ENCODE measurements around the gene TTYH3.

TTYH3 gene

DNA sequence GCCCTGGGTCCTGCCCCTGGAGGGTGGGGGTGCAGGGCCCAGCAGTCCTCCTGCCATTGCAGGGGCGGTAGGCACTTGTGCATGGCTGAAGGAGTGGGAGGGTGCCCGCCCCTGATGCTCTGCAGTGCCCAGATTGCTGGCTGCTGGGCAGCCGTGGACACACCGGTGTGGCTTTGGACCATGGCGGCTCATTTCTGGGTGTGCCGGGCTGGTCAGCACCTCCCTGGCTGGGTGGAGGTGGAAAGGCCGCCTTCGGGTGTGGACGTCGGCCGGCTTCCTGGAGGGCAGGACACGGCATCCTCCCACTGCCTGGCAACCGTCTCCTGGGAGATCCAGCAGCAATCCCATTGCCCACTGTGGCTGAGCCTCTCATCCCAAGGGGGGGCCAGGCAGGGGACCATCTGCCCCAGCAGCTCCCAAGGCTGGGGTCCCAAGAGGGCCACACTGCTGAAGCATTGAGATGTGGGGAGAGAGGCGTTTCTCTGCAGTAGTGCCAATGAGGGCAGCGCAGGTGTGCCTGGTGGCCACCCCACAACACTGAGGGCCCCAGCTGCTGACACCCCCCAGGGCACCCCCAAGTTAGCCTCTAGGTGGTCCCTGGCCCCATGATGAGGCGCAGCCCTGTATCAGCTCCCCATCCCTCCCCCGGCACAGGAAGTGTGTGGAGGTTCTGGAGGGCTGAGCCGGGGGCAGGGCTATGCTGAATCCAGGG, 12.9 kb downstream of the TTYH3 start:
- H3K27me3 ChIP-seq (ENCODE audit: control insufficient read depth in 1 of 2, insufficient read depth in 2 of 2, low read length in 2 of 2), result no peaks in the 10 kb centered on the region
- peaks cover 0 to 3% of the 10 kb centered on the region in 2 donors for H3K36me3 ChIP-seq (ENCODE audit: control insufficient read depth in 2 of 2, insufficient read depth in 2 of 2, low read length in 2 of 2)
- peaks cover 29% of the 10 kb centered on the region for H3K4me1 ChIP-seq (ENCODE audit: control insufficient read depth, insufficient read depth, low read length)
- no peak overlapping the region for H3K4me3 ChIP-seq (ENCODE audit: low read length in 2 of 2)
- H3K9ac ChIP-seq (ENCODE audit: low read length in 2 of 2), result no peak overlapping the region
- no peaks in the 10 kb centered on the region for H3K9me3 ChIP-seq (ENCODE audit: control insufficient read depth in 2 of 2, low read length in 2 of 2)
- no peak overlapping the region for H3K27ac ChIP-seq (ENCODE audit: low read length)

GRCh38 chr7:2645274-2645868, 13.6 kb downstream of the TTYH3 start:
- H3K36me3 ChIP-seq (ENCODE audit: control insufficient read depth in 2 of 2, insufficient read depth in 2 of 2, low read length in 2 of 2), result peaks cover 0 to 3% of the 10 kb centered on the region in 2 donors
- no peaks in the 10 kb centered on the region for H3K9me3 ChIP-seq (ENCODE audit: control insufficient read depth in 2 of 2, low read length in 2 of 2)
- H3K27ac ChIP-seq (ENCODE audit: low read length), result no peak overlapping the region
- H3K27me3 ChIP-seq (ENCODE audit: control insufficient read depth in 1 of 2, insufficient read depth in 2 of 2, low read length in 2 of 2), result no peaks in the 10 kb centered on the region
- H3K9ac ChIP-seq (ENCODE audit: low read length in 2 of 2), result peak overlapping the region in 1 of 2 donors; percentile 15
- H3K4me3 ChIP-seq (ENCODE audit: low read length in 2 of 2), result no peak overlapping the region
- peaks cover 22% of the 10 kb centered on the region for H3K4me1 ChIP-seq (ENCODE audit: control insufficient read depth, insufficient read depth, low read length)

DNA sequence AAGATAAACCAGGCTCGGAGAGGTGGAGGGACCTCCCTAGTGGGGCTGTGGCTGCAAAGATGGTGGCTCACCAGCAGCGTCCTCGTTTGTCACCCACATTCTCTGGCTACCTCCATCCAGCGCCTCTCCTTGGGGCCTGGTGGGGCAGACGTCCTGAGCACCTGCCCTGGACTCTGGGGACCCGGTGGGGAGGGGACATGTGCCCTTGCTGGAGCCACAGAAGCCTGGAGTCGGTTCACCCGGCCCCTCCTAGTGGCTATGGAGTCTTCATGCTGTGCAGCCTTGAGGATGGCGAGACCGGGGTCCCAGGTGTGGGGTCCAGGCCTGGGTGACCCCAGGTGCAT, 14.5 kb downstream of the TTYH3 start:
- peaks cover 13% of the 10 kb centered on the region for H3K4me1 ChIP-seq (ENCODE audit: control insufficient read depth, insufficient read depth, low read length)
- H3K27me3 ChIP-seq (ENCODE audit: control insufficient read depth in 1 of 2, insufficient read depth in 2 of 2, low read length in 2 of 2), result no peaks in the 10 kb centered on the region
- no peak overlapping the region for H3K27ac ChIP-seq (ENCODE audit: low read length)
- H3K36me3 ChIP-seq (ENCODE audit: control insufficient read depth in 2 of 2, insufficient read depth in 2 of 2, low read length in 2 of 2), result peaks cover 0 to 3% of the 10 kb centered on the region in 2 donors
- H3K9ac ChIP-seq (ENCODE audit: low read length in 2 of 2), result no peak overlapping the region
- H3K4me3 ChIP-seq (ENCODE audit: low read length in 2 of 2), result no peak overlapping the region
- no peaks in the 10 kb centered on the region for H3K9me3 ChIP-seq (ENCODE audit: control insufficient read depth in 2 of 2, low read length in 2 of 2)

DNA sequence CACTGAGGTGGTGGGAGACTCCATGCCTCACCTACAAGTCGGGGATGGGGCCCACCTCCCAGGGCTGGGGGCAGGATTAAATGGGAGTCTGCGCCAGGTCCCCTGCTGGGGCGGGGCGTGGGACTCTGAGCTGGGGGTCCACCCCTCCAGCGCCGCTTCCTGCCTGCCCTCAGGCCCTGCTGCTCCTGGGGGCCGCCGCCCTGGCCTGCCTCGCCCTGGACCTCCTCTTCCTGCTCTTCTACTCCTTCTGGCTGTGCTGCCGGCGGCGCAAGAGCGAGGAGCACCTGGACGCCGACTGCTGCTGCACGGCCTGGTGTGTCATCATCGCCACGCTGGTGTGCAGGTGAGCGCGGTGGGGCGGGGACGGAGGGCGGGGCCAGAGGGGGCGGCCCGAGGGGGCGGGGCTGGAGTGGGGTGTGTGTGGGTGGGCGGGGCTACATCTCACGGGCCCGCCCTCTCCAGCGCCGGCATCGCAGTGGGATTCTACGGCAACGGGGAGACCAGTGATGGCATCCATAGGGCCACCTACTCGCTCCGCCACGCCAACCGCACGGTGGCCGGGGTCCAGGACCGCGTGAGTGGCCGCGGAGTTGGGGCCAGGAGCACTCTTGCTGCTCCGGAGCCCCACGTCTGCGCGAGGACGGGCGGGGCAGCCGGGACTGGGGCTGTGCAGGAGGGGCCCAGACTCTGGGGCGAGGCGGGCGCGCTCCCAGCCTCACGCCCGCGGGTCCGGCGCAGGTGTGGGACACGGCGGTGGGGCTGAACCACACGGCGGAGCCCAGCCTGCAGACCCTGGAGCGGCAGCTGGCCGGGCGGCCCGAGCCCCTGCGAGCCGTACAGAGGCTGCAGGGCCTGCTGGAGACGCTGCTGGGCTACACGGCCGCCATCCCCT, 15.1 kb downstream of the TTYH3 start:
- H3K27me3 ChIP-seq (ENCODE audit: control insufficient read depth in 1 of 2, insufficient read depth in 2 of 2, low read length in 2 of 2), result no peaks in the 10 kb centered on the region
- H3K4me1 ChIP-seq (ENCODE audit: control insufficient read depth, insufficient read depth, low read length), result peaks cover 7% of the 10 kb centered on the region
- H3K9ac ChIP-seq (ENCODE audit: low read length in 2 of 2), result no peak overlapping the region
- no peak overlapping the region for H3K27ac ChIP-seq (ENCODE audit: low read length)
- H3K9me3 ChIP-seq (ENCODE audit: control insufficient read depth in 2 of 2, low read length in 2 of 2), result no peaks in the 10 kb centered on the region
- no peak overlapping the region for H3K4me3 ChIP-seq (ENCODE audit: low read length in 2 of 2)
- peaks cover 2 to 5% of the 10 kb centered on the region in 2 donors for H3K36me3 ChIP-seq (ENCODE audit: control insufficient read depth in 2 of 2, insufficient read depth in 2 of 2, low read length in 2 of 2)

DNA sequence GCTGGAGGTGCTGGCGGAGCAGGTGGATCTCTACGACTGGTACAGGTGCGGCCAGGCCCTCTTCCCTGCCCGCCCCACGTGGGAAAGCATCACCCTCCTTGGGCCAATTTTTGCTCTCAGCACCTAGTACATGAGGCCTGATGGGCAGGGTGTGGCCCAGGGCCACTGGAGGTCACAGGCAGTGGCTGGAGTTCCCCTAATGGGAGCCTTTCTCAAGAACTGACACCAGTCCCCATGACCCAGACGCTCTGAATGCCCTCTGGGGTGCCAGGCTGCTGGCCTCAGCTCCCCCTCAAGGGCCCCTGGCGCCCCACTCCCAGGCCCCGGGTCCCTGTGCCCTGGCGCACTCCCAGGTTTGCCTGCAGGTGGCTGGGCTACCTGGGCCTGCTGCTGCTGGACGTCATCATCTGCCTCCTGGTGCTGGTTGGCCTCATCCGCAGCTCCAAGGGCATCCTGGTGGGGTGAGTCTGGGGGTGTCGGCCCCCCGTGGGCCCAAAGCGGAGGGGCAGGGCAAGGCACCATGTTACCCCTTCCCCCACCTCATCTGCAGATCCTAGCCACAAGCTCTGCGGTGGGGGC, 15.9 kb downstream of the TTYH3 start:
- Histone ChIP-seq H3K4me3 (ENCODE audit: low read length in 2 of 2) (no peak overlapping the region), H3K27ac (ENCODE audit: low read length) (no peak overlapping the region), H3K4me1 (ENCODE audit: control insufficient read depth, insufficient read depth, low read length) (peaks cover 4% of the 10 kb centered on the region), H3K27me3 (ENCODE audit: control insufficient read depth in 1 of 2, insufficient read depth in 2 of 2, low read length in 2 of 2) (no peaks in the 10 kb centered on the region), H3K36me3 (ENCODE audit: control insufficient read depth in 2 of 2, insufficient read depth in 2 of 2, low read length in 2 of 2) (peaks cover 3 to 6% of the 10 kb centered on the region in 2 donors), H3K9ac (ENCODE audit: low read length in 2 of 2) (no peak overlapping the region), H3K9me3 (ENCODE audit: control insufficient read depth in 2 of 2, low read length in 2 of 2) (no peaks in the 10 kb centered on the region)

- Histone ChIP-seq H3K9ac (ENCODE audit: low read length in 2 of 2) (no peak overlapping the region), H3K27me3 (ENCODE audit: control insufficient read depth in 1 of 2, insufficient read depth in 2 of 2, low read length in 2 of 2) (no peaks in the 10 kb centered on the region), H3K27ac (ENCODE audit: low read length) (no peak overlapping the region), H3K36me3 (ENCODE audit: control insufficient read depth in 2 of 2, insufficient read depth in 2 of 2, low read length in 2 of 2) (peaks cover 3 to 6% of the 10 kb centered on the region in 2 donors), H3K4me3 (ENCODE audit: low read length in 2 of 2) (no peak overlapping the region), H3K9me3 (ENCODE audit: control insufficient read depth in 2 of 2, low read length in 2 of 2) (no peaks in the 10 kb centered on the region), H3K4me1 (ENCODE audit: control insufficient read depth, insufficient read depth, low read length) (peaks cover 4% of the 10 kb centered on the region)
These were observed 17.5 kb downstream of the TTYH3 start for GRCh38 chr7:2649139-2649838.

DNA sequence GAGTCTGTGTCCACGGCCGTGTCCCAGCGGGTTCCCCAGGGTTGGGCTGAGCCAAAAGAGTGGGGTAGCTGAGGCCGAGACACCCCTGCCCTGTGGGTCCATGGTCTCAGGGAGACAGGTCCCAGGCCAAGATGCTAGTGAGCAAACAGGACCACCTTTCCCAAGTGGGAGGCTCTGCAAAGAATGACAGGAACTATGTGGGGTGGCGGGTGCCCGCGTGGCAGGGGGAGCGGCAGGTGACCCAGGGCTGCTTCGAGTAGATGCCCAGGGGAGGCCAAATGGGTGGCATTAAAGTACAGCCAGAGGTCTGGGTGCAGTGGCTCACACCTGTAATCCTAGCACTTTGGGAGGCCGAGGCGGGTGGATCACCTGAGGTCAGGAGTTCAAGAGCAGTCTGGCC, 18.2 kb downstream of the TTYH3 start:
- Histone ChIP-seq H3K36me3 (ENCODE audit: control insufficient read depth in 2 of 2, insufficient read depth in 2 of 2, low read length in 2 of 2) (peaks cover 3 to 6% of the 10 kb centered on the region in 2 donors), H3K27ac (ENCODE audit: low read length) (no peak overlapping the region), H3K9ac (ENCODE audit: low read length in 2 of 2) (no peak overlapping the region), H3K4me1 (ENCODE audit: control insufficient read depth, insufficient read depth, low read length) (peaks cover 2% of the 10 kb centered on the region), H3K27me3 (ENCODE audit: control insufficient read depth in 1 of 2, insufficient read depth in 2 of 2, low read length in 2 of 2) (no peaks in the 10 kb centered on the region), H3K4me3 (ENCODE audit: low read length in 2 of 2) (no peak overlapping the region), H3K9me3 (ENCODE audit: control insufficient read depth in 2 of 2, low read length in 2 of 2) (no peaks in the 10 kb centered on the region)

DNA sequence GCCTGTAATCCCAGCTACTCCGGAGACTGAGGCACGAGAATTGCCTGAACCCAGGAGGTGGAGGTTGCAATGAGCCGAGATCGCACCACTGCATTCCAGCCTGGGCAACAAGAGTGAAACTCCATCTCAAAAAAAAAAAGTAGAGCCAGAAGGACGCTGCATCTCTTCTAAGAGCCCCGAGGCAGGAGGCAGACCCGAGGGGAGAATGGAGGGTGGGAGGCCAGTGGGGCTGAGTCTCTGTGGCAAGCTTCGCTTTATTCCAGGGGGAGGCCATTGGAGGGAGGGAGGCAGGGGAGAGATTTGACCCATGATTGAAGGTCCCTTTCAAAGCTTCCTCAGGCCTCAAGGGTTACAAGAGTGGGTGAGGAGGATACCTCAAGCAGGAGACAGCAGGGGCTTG, 18.7 kb downstream of the TTYH3 start:
- Histone ChIP-seq H3K9ac (ENCODE audit: low read length in 2 of 2) (no peak overlapping the region), H3K9me3 (ENCODE audit: control insufficient read depth in 2 of 2, low read length in 2 of 2) (no peaks in the 10 kb centered on the region), H3K27ac (ENCODE audit: low read length) (no peak overlapping the region), H3K27me3 (ENCODE audit: control insufficient read depth in 1 of 2, insufficient read depth in 2 of 2, low read length in 2 of 2) (no peaks in the 10 kb centered on the region), H3K36me3 (ENCODE audit: control insufficient read depth in 2 of 2, insufficient read depth in 2 of 2, low read length in 2 of 2) (peaks cover 3 to 6% of the 10 kb centered on the region in 2 donors), H3K4me1 (ENCODE audit: control insufficient read depth, insufficient read depth, low read length) (no peaks in the 10 kb centered on the region), H3K4me3 (ENCODE audit: low read length in 2 of 2) (no peak overlapping the region)

- H3K36me3 ChIP-seq (ENCODE audit: control insufficient read depth in 2 of 2, insufficient read depth in 2 of 2, low read length in 2 of 2), result peaks cover 3 to 7% of the 10 kb centered on the region in 2 donors
- no peaks in the 10 kb centered on the region for H3K4me1 ChIP-seq (ENCODE audit: control insufficient read depth, insufficient read depth, low read length)
These were observed 19.6 kb downstream of the TTYH3 start for GRCh38 chr7:2651336-2651735.

More at GRCh38 chr7:2651336-2651735, 19.6 kb downstream of the TTYH3 start:
- no peaks in the 10 kb centered on the region for H3K9me3 ChIP-seq (ENCODE audit: control insufficient read depth in 2 of 2, low read length in 2 of 2)
- no peaks in the 10 kb centered on the region for H3K27me3 ChIP-seq (ENCODE audit: control insufficient read depth in 1 of 2, insufficient read depth in 2 of 2, low read length in 2 of 2)
- no peak overlapping the region for H3K4me3 ChIP-seq (ENCODE audit: low read length in 2 of 2)
- no peak overlapping the region for H3K9ac ChIP-seq (ENCODE audit: low read length in 2 of 2)
- H3K27ac ChIP-seq (ENCODE audit: low read length), result no peak overlapping the region
